ENCODE results near the gene EXD1. TPM values are rescaled to one million over a fixed set of nuclear protein-coding genes. Genes with fewer than 3 reads are reported as not detected.

EXD1 gene
- total RNA-seq, 2 experiments from 2014 or later = not detected

GRCh38 chr15:41153733-41154132 lies 76.8 kb downstream of the EXD1 start:
- Histone ChIP-seq H3K79me2 (ENCODE audit: insufficient read depth, low read depth, low read length) (no peaks in the 10 kb centered on the region), H3K4me3 (ENCODE audit: low read depth, low read length, poor library complexity, severe bottlenecking) (no peak overlapping the region)
- no TSS peak for BruUV-seq (replicated peaks)

GRCh38 chr15:41151451-41152005 lies 79.0 kb downstream of the EXD1 start:
- H3K36me3 ChIP-seq (ENCODE audit: insufficient read depth, low read length) = no peaks in the 10 kb centered on the region
- H3K4me1 ChIP-seq (ENCODE audit: insufficient read depth, low read length, poor library complexity, severe bottlenecking) = no peaks in the 10 kb centered on the region
- H3K9me2 ChIP-seq (ENCODE audit: insufficient read depth, low read length) = no peaks in the 10 kb centered on the region
- no peaks in the 10 kb centered on the region for H4K20me1 ChIP-seq (ENCODE audit: insufficient read depth, low read length)
- CTCF ChIA-PET (ENCODE audit: unreplicated experiment) = no interaction called here
- no peak overlapping the region for H2AFZ ChIP-seq (ENCODE audit: low read length)
- intact Hi-C loops (cut with micrococcal nuclease; ENCODE audit: unreplicated experiment) = no loop called here
- no peaks in the 10 kb centered on the region for H3K79me2 ChIP-seq (ENCODE audit: insufficient read depth, low read depth, low read length)
- H3K4me3 ChIP-seq (ENCODE audit: low read depth, low read length, poor library complexity, severe bottlenecking) = no peak overlapping the region
- no peaks in the 10 kb centered on the region for H3K9me3 ChIP-seq (ENCODE audit: low read length)
- TF ChIP-seq CTCF (conservative IDR thresholded peaks at IDR 0.05; ENCODE audit: low read length) (no peak), EZH2phosphoT487 (IDR thresholded peaks at IDR 0.05; ENCODE audit: borderline replicate concordance, low read depth, low read length) (no peak)
- POLR2A ChIA-PET = no interaction called here
- no TSS peak for BruUV-seq (replicated peaks)
- DNase-seq (ENCODE audit: low spot score) = no peak
- no peak overlapping the region for H3K4me2 ChIP-seq (ENCODE audit: low read length)
- no peak overlapping the region for H3K27ac ChIP-seq (ENCODE audit: low read depth, low read length, poor library complexity, severe bottlenecking)

More at GRCh38 chr15:41153733-41154132, 76.8 kb downstream of the EXD1 start:
- intact Hi-C loops (cut with micrococcal nuclease; ENCODE audit: unreplicated experiment) = no loop called here
- Histone ChIP-seq H4K20me1 (ENCODE audit: insufficient read depth, low read length) (no peaks in the 10 kb centered on the region), H3K27ac (ENCODE audit: low read depth, low read length, poor library complexity, severe bottlenecking) (no peak overlapping the region), H3K4me1 (ENCODE audit: insufficient read depth, low read length, poor library complexity, severe bottlenecking) (no peaks in the 10 kb centered on the region), H3K9me3 (ENCODE audit: low read length) (no peaks in the 10 kb centered on the region), H3K9me2 (ENCODE audit: insufficient read depth, low read length) (no peaks in the 10 kb centered on the region), H3K36me3 (ENCODE audit: insufficient read depth, low read length) (no peaks in the 10 kb centered on the region), H3K4me2 (ENCODE audit: low read length) (no peak overlapping the region), H2AFZ (ENCODE audit: low read length) (no peak overlapping the region)
- TF ChIP-seq EZH2phosphoT487 (IDR thresholded peaks at IDR 0.05; ENCODE audit: borderline replicate concordance, low read depth, low read length) (no peak), CTCF (conservative IDR thresholded peaks at IDR 0.05; ENCODE audit: low read length) (no peak)
- DNase-seq (ENCODE audit: low spot score) = no peak
- CTCF ChIA-PET (ENCODE audit: unreplicated experiment) = no interaction called here
- POLR2A ChIA-PET = no interaction called here

- CTCF ChIA-PET (ENCODE audit: unreplicated experiment) = no interaction called here
- no peak overlapping the region for H3K4me2 ChIP-seq (ENCODE audit: low read length)
These were observed 80.3 kb downstream of the EXD1 start for GRCh38 chr15:41150279-41150678.

More at GRCh38 chr15:41150279-41150678, 80.3 kb downstream of the EXD1 start:
- Histone ChIP-seq H3K79me2 (ENCODE audit: insufficient read depth, low read depth, low read length) (no peaks in the 10 kb centered on the region), H3K9me3 (ENCODE audit: low read length) (no peaks in the 10 kb centered on the region), H3K4me3 (ENCODE audit: low read depth, low read length, poor library complexity, severe bottlenecking) (no peak overlapping the region), H2AFZ (ENCODE audit: low read length) (no peak overlapping the region), H3K4me1 (ENCODE audit: insufficient read depth, low read length, poor library complexity, severe bottlenecking) (no peaks in the 10 kb centered on the region), H3K27ac (ENCODE audit: low read depth, low read length, poor library complexity, severe bottlenecking) (no peak overlapping the region), H3K9me2 (ENCODE audit: insufficient read depth, low read length) (no peaks in the 10 kb centered on the region), H4K20me1 (ENCODE audit: insufficient read depth, low read length) (no peaks in the 10 kb centered on the region), H3K36me3 (ENCODE audit: insufficient read depth, low read length) (no peaks in the 10 kb centered on the region)
- intact Hi-C loops (cut with micrococcal nuclease; ENCODE audit: unreplicated experiment) = no loop called here
- POLR2A ChIA-PET = no interaction called here
- TF ChIP-seq EZH2phosphoT487 (IDR thresholded peaks at IDR 0.05; ENCODE audit: borderline replicate concordance, low read depth, low read length) (no peak), CTCF (conservative IDR thresholded peaks at IDR 0.05; ENCODE audit: low read length) (no peak)
- DNase-seq (ENCODE audit: low spot score) = no peak
- BruUV-seq (replicated peaks) = no TSS peak

Data from OCI-LY7 (cell line).